ENCODE measurements around the gene SMIM28.

The SMIM28 gene

DNA sequence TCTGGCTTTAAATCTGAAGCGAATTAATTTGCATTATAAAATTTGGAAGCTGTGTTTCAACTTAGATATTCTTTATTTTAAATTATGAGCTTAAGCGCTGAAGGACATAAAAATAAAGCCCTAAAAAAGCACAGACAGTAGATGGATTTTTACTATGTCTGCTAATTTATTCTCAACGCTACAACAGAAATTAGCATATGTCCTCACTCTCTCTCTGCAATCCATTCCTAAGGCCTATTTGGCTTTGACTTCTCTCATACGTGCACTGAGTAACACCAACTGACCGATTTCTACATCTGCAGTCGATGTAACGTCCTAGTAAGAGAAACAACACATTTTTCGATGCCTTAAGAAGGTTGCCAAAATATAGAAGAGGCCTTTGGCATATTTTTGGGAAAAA, 50.0 kb downstream of the SMIM28 start:
- TF ChIP-seq, protein P1, sequence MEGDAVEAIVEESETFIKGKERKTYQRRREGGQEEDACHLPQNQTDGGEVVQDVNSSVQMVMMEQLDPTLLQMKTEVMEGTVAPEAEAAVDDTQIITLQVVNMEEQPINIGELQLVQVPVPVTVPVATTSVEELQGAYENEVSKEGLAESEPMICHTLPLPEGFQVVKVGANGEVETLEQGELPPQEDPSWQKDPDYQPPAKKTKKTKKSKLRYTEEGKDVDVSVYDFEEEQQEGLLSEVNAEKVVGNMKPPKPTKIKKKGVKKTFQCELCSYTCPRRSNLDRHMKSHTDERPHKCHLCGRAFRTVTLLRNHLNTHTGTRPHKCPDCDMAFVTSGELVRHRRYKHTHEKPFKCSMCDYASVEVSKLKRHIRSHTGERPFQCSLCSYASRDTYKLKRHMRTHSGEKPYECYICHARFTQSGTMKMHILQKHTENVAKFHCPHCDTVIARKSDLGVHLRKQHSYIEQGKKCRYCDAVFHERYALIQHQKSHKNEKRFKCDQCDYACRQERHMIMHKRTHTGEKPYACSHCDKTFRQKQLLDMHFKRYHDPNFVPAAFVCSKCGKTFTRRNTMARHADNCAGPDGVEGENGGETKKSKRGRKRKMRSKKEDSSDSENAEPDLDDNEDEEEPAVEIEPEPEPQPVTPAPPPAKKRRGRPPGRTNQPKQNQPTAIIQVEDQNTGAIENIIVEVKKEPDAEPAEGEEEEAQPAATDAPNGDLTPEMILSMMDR (IDR thresholded peaks at IDR 0.05; ENCODE audit: borderline replicate concordance, control extremely low read depth, extremely low read depth, insufficient read depth, missing control alignments), result no peak
- in situ Hi-C loops (cut with MboI; ENCODE audit: low sequenced_read_pairs, unreplicated experiment), result no loop called here
- no peak for DNase-seq (ENCODE audit: low spot score)

DNA sequence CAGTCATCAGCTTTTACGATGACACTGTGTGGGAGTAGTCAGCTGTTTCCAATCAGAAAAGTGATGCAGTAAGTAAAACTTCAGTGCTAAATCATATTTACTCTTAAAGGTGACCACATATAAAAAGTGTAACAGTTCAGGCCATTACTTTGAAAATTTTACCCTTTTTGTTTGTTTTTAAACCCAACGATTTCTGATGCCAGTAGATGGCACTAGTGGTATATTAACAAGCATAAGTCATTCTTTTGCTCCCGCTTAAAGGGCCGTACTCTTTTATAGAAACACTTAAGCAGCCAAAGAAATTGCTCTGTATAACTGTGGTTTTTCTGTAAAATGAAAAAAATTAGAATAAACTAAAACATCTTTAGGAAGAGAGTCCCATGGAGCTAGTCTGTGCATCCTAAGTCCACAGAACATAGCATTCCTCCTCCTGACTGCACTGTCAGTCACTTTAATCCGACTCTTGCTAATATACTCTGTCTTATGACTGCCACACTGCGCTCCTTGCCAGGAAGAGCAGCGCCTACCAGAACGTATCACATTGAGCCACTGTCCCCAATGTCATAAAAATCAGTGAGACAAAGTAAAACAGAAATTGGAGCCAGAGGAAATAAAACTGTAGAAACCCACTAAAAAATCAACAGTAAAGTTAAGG, 51.4 kb downstream of the SMIM28 start:
- TF ChIP-seq, protein P1 (IDR thresholded peaks at IDR 0.05; ENCODE audit: borderline replicate concordance, control extremely low read depth, extremely low read depth, insufficient read depth, missing control alignments), result peak; percentile 49
- in situ Hi-C loops (cut with MboI; ENCODE audit: low sequenced_read_pairs, unreplicated experiment), result no loop called here
- DNase-seq (ENCODE audit: low spot score), result peak; percentile 63

DNA sequence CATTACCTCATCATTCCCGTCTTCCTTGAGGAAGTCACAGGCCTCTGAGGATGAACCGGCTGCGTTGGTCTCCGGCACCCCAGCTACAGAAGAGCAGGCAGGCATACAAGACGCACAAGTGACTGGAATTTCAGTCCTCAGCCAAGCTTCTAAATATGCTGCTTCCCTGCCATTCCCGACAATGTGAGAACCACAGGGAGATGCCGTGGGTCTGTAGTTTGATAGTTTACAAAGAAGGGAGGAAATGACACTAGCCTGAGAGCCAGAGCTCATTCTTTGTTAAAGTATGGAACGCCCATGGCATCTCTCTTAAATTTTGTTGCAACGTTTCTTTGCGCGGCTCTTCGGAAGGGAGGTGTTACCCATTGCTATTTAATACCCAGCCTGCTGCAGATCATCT, 52.1 kb downstream of the SMIM28 start:
- TF ChIP-seq, protein P1 (IDR thresholded peaks at IDR 0.05; ENCODE audit: borderline replicate concordance, control extremely low read depth, extremely low read depth, insufficient read depth, missing control alignments), result no peak
- in situ Hi-C loops (cut with MboI; ENCODE audit: low sequenced_read_pairs, unreplicated experiment), result loop anchor here (5.0 kb wide), 1 partner anchor 78 kb away; no protein-coding TSS in a partner anchor
- no peak for DNase-seq (ENCODE audit: low spot score)

DNA sequence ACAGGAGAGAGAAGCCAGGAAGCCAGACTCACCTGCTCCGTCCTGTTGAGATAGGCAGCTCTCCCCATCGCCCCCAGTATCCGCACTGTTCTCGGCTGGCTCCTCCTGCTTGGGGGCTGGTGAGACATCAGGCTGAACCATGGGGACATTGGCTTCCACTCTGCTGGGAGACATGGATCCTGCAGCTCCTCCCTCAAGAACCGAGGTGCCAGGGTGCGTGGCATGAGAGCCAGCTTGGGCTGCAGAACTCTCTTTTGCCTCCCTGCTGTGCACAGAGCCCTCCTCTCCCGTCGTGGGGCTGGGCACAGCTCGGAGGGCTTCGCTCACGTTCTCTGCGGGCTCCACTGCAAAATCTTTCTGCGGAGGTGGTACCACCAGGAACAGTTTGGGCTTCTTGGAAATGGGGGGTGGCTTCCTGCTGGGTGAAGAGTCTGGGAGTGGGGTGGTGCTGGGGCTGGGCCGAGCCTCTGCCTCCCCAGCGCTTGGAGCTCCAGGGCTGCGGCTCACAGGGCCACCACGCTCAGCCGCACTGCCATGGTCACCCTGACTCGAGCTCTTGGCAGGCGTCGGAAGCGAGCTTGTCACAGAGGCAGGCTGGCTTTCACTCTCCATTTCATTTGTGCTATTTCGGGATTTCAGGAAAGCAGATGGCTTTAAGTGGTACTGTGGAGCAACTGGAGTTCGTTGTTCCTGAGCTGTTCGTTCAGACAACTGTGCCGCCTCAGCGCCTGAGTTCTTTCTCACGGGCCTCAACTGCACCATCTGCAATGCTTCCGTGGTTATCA, 52.8 kb downstream of the SMIM28 start:
- in situ Hi-C loops (cut with MboI; ENCODE audit: low sequenced_read_pairs, unreplicated experiment), result loop anchor here (5.0 kb wide), 1 partner anchor 77 kb away; no protein-coding TSS in a partner anchor

DNA sequence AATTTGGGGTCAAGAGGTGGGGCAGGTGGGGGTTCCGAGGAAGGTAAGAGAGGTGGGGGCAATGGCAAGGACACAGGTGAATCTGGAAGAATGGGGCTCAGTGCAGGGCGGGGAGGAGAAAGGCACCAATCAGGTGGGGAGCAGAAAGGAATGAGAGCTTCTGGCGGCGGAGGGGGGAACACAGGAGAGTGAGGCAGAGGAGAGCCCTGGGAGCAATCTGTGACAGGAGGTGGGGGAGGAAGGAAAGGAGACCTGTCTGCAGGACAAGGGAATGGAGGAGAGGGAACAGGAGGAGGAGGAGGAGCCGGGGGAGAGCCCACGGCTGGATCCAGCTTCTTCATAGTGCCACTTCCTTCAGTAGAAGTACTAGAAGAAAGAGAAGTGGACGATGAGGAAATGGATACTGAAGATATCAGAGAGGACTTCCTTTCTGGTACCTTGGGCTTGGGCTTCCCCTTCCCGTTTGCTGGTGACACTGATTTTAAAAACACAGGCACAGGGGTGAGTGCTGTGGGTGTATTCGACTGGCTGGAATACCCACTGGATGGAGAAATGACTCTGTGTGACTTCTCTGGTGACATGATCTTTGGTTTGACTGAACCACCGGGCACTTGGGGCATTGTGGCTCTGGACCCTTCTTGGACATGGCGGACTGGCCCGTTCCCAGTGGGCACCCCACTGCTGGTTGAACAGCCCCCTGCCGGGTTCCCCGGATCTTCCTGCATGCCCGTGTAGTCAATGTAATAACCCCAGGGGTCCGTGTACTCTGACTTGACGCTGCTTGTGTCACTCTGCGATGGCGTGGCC, 53.8 kb downstream of the SMIM28 start:
- no peak for DNase-seq (ENCODE audit: low spot score)
- TF ChIP-seq, protein P1 (IDR thresholded peaks at IDR 0.05; ENCODE audit: borderline replicate concordance, control extremely low read depth, extremely low read depth, insufficient read depth, missing control alignments), result no peak
- in situ Hi-C loops (cut with MboI; ENCODE audit: low sequenced_read_pairs, unreplicated experiment), result loop anchor here (5.0 kb wide), 1 partner anchor 76 kb away; no protein-coding TSS in a partner anchor

More for the DNA sequence above, 52.8 kb downstream of the SMIM28 start:
- TF ChIP-seq, protein P1 (IDR thresholded peaks at IDR 0.05; ENCODE audit: borderline replicate concordance, control extremely low read depth, extremely low read depth, insufficient read depth, missing control alignments), result no peak
- no peak for DNase-seq (ENCODE audit: low spot score)

DNA sequence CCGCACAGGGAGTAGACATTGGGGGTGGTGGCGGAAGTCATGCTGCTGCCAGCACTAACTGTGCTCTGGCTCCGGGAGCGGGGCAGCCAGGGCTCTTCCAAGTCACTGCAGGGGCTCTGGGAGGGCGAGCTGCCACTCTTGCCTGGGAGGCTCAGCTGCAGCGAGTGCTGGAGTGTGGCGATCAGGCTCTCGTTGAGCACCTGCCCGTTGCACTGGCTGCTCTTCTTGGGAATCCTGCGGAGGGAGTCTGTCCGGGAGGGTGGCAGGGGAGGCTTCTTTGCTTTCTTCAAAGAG, 54.3 kb downstream of the SMIM28 start:
- no peak for DNase-seq (ENCODE audit: low spot score)
- TF ChIP-seq, protein P1 (IDR thresholded peaks at IDR 0.05; ENCODE audit: borderline replicate concordance, control extremely low read depth, extremely low read depth, insufficient read depth, missing control alignments), result no peak
- in situ Hi-C loops (cut with MboI; ENCODE audit: low sequenced_read_pairs, unreplicated experiment), result loop anchor here (5.0 kb wide), 1 partner anchor 75 kb away; no protein-coding TSS in a partner anchor
